Skeletal muscle tissue (tissue), 4 donors: ENCODE measurements around the gene ST6GALNAC2. TPM values are rescaled to one million over a fixed set of nuclear protein-coding genes. Genes with fewer than 3 reads are reported as not detected.

Experiments
- H3K27ac ChIP-seq: one replicate; pipeline ENCODE4 v1.7.0; 2013; ENCODE audit warnings: mild to moderate bottlenecking, low read depth, low read length, inconsistent platforms
- H3K27me3 ChIP-seq, 3 donors: one replicate each; pipeline ENCODE4 v1.7.0; 2013; ENCODE audit warnings: low read length in 3 of 3; ENCODE audit not compliant: control insufficient read depth in 3 of 3, insufficient read depth in 3 of 3
- H3K36me3 ChIP-seq, 3 donors: one replicate each; pipeline ENCODE4 v1.7.0; 2013; ENCODE audit warnings: low read length in 3 of 3; ENCODE audit not compliant: control insufficient read depth in 3 of 3, insufficient read depth in 3 of 3
- H3K4me1 ChIP-seq, 3 donors: one replicate each; pipeline ENCODE4 v1.7.0; 2013; ENCODE audit warnings: low read length in 3 of 3, mild to moderate bottlenecking in 3 of 3; ENCODE audit not compliant: control insufficient read depth in 3 of 3, insufficient read depth in 3 of 3
- H3K4me3 ChIP-seq, 3 donors: one replicate each; pipeline ENCODE4 v1.7.0; 2013; ENCODE audit warnings: low read length in 3 of 3
- H3K9ac ChIP-seq, 3 donors: one replicate each; pipeline ENCODE4 v1.7.0; 2013; ENCODE audit warnings: low read length in 3 of 3, mild to moderate bottlenecking in 3 of 3, moderate library complexity in 2 of 3, low read depth in 1 of 3
- H3K9me3 ChIP-seq, 3 donors: one replicate each; pipeline ENCODE4 v1.7.0; 2013; ENCODE audit warnings: low read length in 3 of 3; ENCODE audit not compliant: control insufficient read depth in 3 of 3
- total RNA-seq: library from RNA; depleted of rRNA; stranded (reverse); fragments of >200 nt; gene quantifications from one replicate; pipeline ENCODE4 v1.2.3, GENCODE V29; 2014
- donor health status: Osteomylitis.

Gene ST6GALNAC2
- total RNA-seq, 1 donor from 2014 or later, result 2.6 TPM

GRCh38 chr17:76557368-76558197 is 28.1 kb downstream of the ST6GALNAC2 start:
- Histone ChIP-seq H3K4me1 (peaks cover 45 to 70% (median 53%) of the 10 kb centered on the region in 3 donors), H3K27ac (peak overlapping the region; percentile 88), H3K9ac (peak overlapping the region; percentile 85 to 98 (median 92)), H3K9me3 (no peaks in the 10 kb centered on the region), H3K27me3 (no peaks in the 10 kb centered on the region), H3K36me3 (peaks cover 0 to 10% (median 6%) of the 10 kb centered on the region in 3 donors), H3K4me3 (peak overlapping the region; percentile 86 to 99 (median 87))

GRCh38 chr17:76556765-76557367 is 28.8 kb downstream of the ST6GALNAC2 start:
- peak overlapping the region; percentile 88 for H3K27ac ChIP-seq
- H3K4me1 ChIP-seq, result peaks cover 43 to 63% (median 49%) of the 10 kb centered on the region in 3 donors
- H3K9ac ChIP-seq, result peak overlapping the region; percentile 85 to 98 (median 92)
- H3K27me3 ChIP-seq, result no peaks in the 10 kb centered on the region
- peaks cover 0 to 8% (median 3%) of the 10 kb centered on the region in 3 donors for H3K36me3 ChIP-seq
- H3K9me3 ChIP-seq, result no peaks in the 10 kb centered on the region
- peak overlapping the region; percentile 86 to 99 (median 87) for H3K4me3 ChIP-seq

- no peaks in the 10 kb centered on the region for H3K9me3 ChIP-seq
- peak overlapping the region; percentile 66 for H3K27ac ChIP-seq
- H3K27me3 ChIP-seq, result no peaks in the 10 kb centered on the region
- peaks cover 28 to 45% (median 36%) of the 10 kb centered on the region in 3 donors for H3K4me1 ChIP-seq
- no peak overlapping the region for H3K4me3 ChIP-seq
- H3K9ac ChIP-seq, result peak overlapping the region; percentile 1 to 32 (median 2)
- no peaks in the 10 kb centered on the region for H3K36me3 ChIP-seq
Observed at GRCh38 chr17:76554131-76554530, 31.5 kb downstream of the ST6GALNAC2 start.

- no peaks in the 10 kb centered on the region for H3K27me3 ChIP-seq
- H3K4me1 ChIP-seq, result peaks cover 25 to 43% (median 33%) of the 10 kb centered on the region in 3 donors
- no peaks in the 10 kb centered on the region for H3K9me3 ChIP-seq
- H3K36me3 ChIP-seq, result no peaks in the 10 kb centered on the region
- peak overlapping the region; percentile 66 for H3K27ac ChIP-seq
- H3K4me3 ChIP-seq, result no peak overlapping the region
- H3K9ac ChIP-seq, result peak overlapping the region; percentile 1 to 32 (median 2)
Observed at GRCh38 chr17:76553178-76553908, 32.3 kb downstream of the ST6GALNAC2 start.

GRCh38 chr17:76551685-76552084 is 34.0 kb downstream of the ST6GALNAC2 start:
- Histone ChIP-seq H3K9ac (no peak overlapping the region), H3K27ac (no peak overlapping the region)

GRCh38 chr17:76550712-76551615 is 34.7 kb downstream of the ST6GALNAC2 start:
- H3K9me3 ChIP-seq, result no peaks in the 10 kb centered on the region
- no peak overlapping the region for H3K27ac ChIP-seq
- H3K9ac ChIP-seq, result no peak overlapping the region
- H3K4me3 ChIP-seq, result no peak overlapping the region
- H3K27me3 ChIP-seq, result no peaks in the 10 kb centered on the region
- H3K36me3 ChIP-seq, result no peaks in the 10 kb centered on the region
- peaks cover 35 to 49% (median 48%) of the 10 kb centered on the region in 3 donors for H3K4me1 ChIP-seq

More at GRCh38 chr17:76551685-76552084, 34.0 kb downstream of the ST6GALNAC2 start:
- no peak overlapping the region for H3K4me3 ChIP-seq
- H3K36me3 ChIP-seq, result no peaks in the 10 kb centered on the region
- peaks cover 31 to 45% (median 43%) of the 10 kb centered on the region in 3 donors for H3K4me1 ChIP-seq
- H3K27me3 ChIP-seq, result no peaks in the 10 kb centered on the region
- no peaks in the 10 kb centered on the region for H3K9me3 ChIP-seq

GRCh38 chr17:76549539-76549938 is 36.1 kb downstream of the ST6GALNAC2 start:
- Histone ChIP-seq H3K4me1 (peaks cover 40 to 61% (median 61%) of the 10 kb centered on the region in 3 donors), H3K4me3 (no peak overlapping the region)

GRCh38 chr17:76549215-76549518 is 36.5 kb downstream of the ST6GALNAC2 start:
- H3K36me3 ChIP-seq, result no peaks in the 10 kb centered on the region
- no peak overlapping the region for H3K4me3 ChIP-seq
- peaks cover 41 to 61% (median 61%) of the 10 kb centered on the region in 3 donors for H3K4me1 ChIP-seq
- H3K9me3 ChIP-seq, result no peaks in the 10 kb centered on the region
- no peak overlapping the region for H3K9ac ChIP-seq
- no peak overlapping the region for H3K27ac ChIP-seq
- no peaks in the 10 kb centered on the region for H3K27me3 ChIP-seq

More at GRCh38 chr17:76549539-76549938, 36.1 kb downstream of the ST6GALNAC2 start:
- no peaks in the 10 kb centered on the region for H3K36me3 ChIP-seq
- H3K27ac ChIP-seq, result no peak overlapping the region
- no peaks in the 10 kb centered on the region for H3K27me3 ChIP-seq
- no peaks in the 10 kb centered on the region for H3K9me3 ChIP-seq
- H3K9ac ChIP-seq, result no peak overlapping the region
